Measurements from ENCODE around the gene CIAO2B. TPM values are rescaled to one million over a fixed set of nuclear protein-coding genes. Genes with fewer than 3 reads are reported as not detected.

The CIAO2B gene
- total and polyA plus RNA-seq, 4 experiments from 2014 or later, result 72.7 to 150 (median 102) TPM

DNA sequence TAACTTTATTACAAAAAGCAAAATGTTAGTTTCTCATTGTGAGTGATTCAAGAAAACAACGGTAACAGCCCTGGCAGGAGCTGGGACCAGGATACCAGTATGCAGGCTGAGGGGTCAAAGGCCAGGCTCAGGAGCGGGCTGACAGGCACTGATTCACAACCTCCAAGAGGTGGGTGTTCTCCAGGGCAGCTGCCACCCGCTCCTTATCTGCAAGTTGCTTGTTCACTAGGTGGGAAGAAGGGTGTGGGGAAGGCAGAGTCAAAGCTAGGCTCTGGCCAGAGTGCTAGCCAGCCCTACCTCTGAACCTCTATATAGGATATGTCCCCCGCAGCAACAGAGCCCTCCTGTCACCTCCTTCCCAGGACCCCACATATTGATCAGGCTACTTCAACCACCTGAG lies 2.1 kb downstream of the CIAO2B start:
- H3K4me1 Mint-ChIP-seq, result peaks cover 25 to 57% (median 42%) of the 10 kb centered on the region in 4 donors
- H3K27ac Mint-ChIP-seq, result peak overlapping the region; percentile 26 to 99 (median 97)

DNA sequence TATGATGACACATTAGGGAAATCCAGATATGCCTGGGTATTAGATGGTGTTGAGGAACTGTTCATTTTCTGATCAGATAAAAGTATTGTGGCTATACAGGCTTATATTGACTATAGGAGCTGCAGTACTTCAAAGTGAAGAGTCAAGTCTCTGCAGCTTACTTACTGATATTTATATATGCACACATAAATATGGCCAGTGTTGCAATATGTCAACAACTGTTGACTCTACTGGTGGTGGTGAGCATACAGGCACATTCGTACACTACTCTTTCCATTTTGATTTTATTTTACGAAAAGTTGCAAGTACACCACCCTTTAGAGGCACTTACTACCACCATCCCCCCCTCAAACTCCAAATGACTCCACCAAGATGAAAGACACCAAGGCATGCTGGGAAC lies 2.5 kb downstream of the CIAO2B start:
- peaks cover 3 to 42% of the 10 kb centered on the region in 2 donors for H3K36me3 Mint-ChIP-seq
- CTCF ChIA-PET (ENCODE audit: partially characterized antibody), result no interaction called here
- no peaks in the 10 kb centered on the region for H3K27me3 Mint-ChIP-seq
- Histone ChIP-seq H3K9me3 (ENCODE audit: control insufficient read depth in 1 of 2, low read length in 2 of 2) (no peaks in the 10 kb centered on the region), H3K4me1 (ENCODE audit: insufficient read depth, low read length) (peaks cover 37% of the 10 kb centered on the region), H3K4me3 (ENCODE audit: low read length in 2 of 2) (no peak overlapping the region), H3K27ac (ENCODE audit: low read depth, low read length) (no peak overlapping the region), H3K27me3 (ENCODE audit: insufficient read depth, low read length) (no peaks in the 10 kb centered on the region), H3K36me3 (ENCODE audit: insufficient read depth, low read length) (no peaks in the 10 kb centered on the region)
- H3K27ac Mint-ChIP-seq, result peak overlapping the region in 2 of 7 donors; percentile 22 to 99
- no peaks in the 10 kb centered on the region for H3K9me3 Mint-ChIP-seq
- intact Hi-C loops (cut with micrococcal nuclease), result no loop called here
- DNase-seq, result no peak
- H3K4me1 Mint-ChIP-seq, result peaks cover 25 to 53% (median 40%) of the 10 kb centered on the region in 4 donors
- peak overlapping the region in 4 of 8 donors; percentile 13 to 93 (median 64) for H3K4me3 Mint-ChIP-seq
- POLR2A ChIA-PET (ENCODE audit: partially characterized antibody), result no interaction called here

More for the DNA sequence above, 2.1 kb downstream of the CIAO2B start:
- Histone ChIP-seq H3K27me3 (ENCODE audit: insufficient read depth, low read length) (no peaks in the 10 kb centered on the region), H3K4me3 (ENCODE audit: low read length in 2 of 2) (no peak overlapping the region), H3K4me1 (ENCODE audit: insufficient read depth, low read length) (peaks cover 41% of the 10 kb centered on the region), H3K9me3 (ENCODE audit: control insufficient read depth in 1 of 2, low read length in 2 of 2) (no peaks in the 10 kb centered on the region), H3K27ac (ENCODE audit: low read depth, low read length) (no peak overlapping the region), H3K36me3 (ENCODE audit: insufficient read depth, low read length) (no peaks in the 10 kb centered on the region)
- intact Hi-C loops (cut with micrococcal nuclease), result no loop called here
- peaks cover 3 to 45% of the 10 kb centered on the region in 2 donors for H3K36me3 Mint-ChIP-seq
- no peaks in the 10 kb centered on the region for H3K27me3 Mint-ChIP-seq
- no peak for DNase-seq
- POLR2A ChIA-PET (ENCODE audit: partially characterized antibody), result no interaction called here
- H3K9me3 Mint-ChIP-seq, result no peaks in the 10 kb centered on the region
- CTCF ChIA-PET (ENCODE audit: partially characterized antibody), result no interaction called here
- peak overlapping the region in 7 of 8 donors; percentile 38 to 100 (median 99) for H3K4me3 Mint-ChIP-seq

DNA sequence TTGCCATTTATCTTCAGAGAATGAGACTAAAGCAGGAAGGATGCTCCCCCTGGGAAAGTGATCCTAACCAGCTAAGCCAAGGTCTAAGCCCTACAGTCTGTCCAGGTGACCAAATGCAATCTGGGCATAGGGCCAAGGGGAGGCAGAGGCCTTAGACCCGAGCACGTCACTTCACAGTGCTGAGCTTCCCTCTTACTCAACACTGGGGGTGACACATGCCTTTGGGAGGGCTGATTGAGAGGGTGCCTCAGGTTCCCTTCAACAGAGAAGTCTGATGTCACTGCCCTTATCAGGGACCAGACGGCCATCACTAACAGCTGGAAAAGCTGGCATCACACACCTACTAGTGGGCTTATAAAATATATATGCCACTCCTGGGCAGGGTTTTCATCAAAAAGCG lies 4.0 kb downstream of the CIAO2B start:
- H3K27me3 Mint-ChIP-seq, result peaks cover 4 to 5% of the 10 kb centered on the region in 2 donors
- H3K27me3 ChIP-seq (ENCODE audit: insufficient read depth, low read length), result peaks cover 11% of the 10 kb centered on the region
- H3K9me3 Mint-ChIP-seq, result no peaks in the 10 kb centered on the region
- peaks cover 18 to 45% (median 32%) of the 10 kb centered on the region in 4 donors for H3K4me1 Mint-ChIP-seq
- CTCF ChIA-PET (ENCODE audit: partially characterized antibody), result no interaction called here
- H3K27ac Mint-ChIP-seq, result peak overlapping the region in 3 of 7 donors; percentile 35 to 62 (median 51)
- intact Hi-C loops (cut with micrococcal nuclease), result no loop called here
- peak overlapping the region in 1 of 8 donors; percentile 13 for H3K4me3 Mint-ChIP-seq
- H3K27ac ChIP-seq (ENCODE audit: low read depth, low read length), result no peak overlapping the region
- H3K9me3 ChIP-seq (ENCODE audit: control insufficient read depth in 1 of 2, low read length in 2 of 2), result no peaks in the 10 kb centered on the region
- peak in 1 of 5 donors; percentile 30 for DNase-seq
- H3K36me3 ChIP-seq (ENCODE audit: insufficient read depth, low read length), result no peaks in the 10 kb centered on the region
- POLR2A ChIA-PET (ENCODE audit: partially characterized antibody), result interaction anchor here (0.7 kb wide), 1 partner anchor 235 kb away, joined by 3 read pairs; the partner anchor contains the start of gene HSF4
- peaks cover 3 to 36% of the 10 kb centered on the region in 2 donors for H3K36me3 Mint-ChIP-seq
- H3K4me1 ChIP-seq (ENCODE audit: insufficient read depth, low read length), result peaks cover 28% of the 10 kb centered on the region
- H3K4me3 ChIP-seq (ENCODE audit: low read length in 2 of 2), result no peak overlapping the region

DNA sequence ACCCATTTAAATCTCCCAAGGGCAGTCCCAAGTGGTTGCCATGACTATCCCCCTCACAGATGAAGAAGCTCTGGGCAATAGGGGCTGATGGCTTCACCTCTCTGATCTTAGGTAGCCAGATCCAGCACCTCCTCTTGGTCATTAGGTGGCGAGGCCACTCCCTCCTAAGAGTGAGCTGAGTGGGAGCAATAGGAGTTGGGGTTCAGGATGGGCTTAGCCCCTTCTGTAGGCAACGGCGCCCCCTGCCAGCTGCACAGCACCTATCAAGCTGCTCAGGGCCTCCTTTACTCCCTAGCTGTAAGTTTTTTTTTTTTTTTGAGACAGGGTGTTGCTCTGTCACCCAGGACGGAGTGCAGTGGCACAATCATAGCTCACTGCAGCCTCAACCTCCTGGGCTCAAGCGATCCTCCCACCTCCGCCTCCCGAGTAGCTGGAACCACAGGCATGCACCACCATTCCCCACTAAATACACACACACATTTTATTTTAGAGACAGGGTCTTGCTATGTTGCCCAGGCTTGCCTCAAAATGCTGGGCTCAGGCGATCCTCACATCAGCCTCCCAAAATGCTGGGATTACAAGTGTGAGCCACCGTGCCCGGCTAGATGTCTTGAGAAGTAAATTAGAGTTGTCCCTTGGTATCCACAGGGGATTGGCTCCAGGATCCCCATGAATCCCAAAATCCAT lies 5.4 kb downstream of the CIAO2B start:
- CTCF ChIA-PET (ENCODE audit: partially characterized antibody), result interaction anchor here (0.8 to 1.7 kb wide), 6 partner anchors 14 to 98 kb away, joined by 3 to 7 read pairs (median 4); partner anchors contain the start of genes CES3 and NAE1
- DNase-seq, result peak in 1 of 5 donors; percentile 19
- Histone ChIP-seq H3K4me3 (ENCODE audit: low read length in 2 of 2) (no peak overlapping the region), H3K27ac (ENCODE audit: low read depth, low read length) (no peak overlapping the region), H3K36me3 (ENCODE audit: insufficient read depth, low read length) (no peaks in the 10 kb centered on the region), H3K9me3 (ENCODE audit: control insufficient read depth in 1 of 2, low read length in 2 of 2) (no peaks in the 10 kb centered on the region), H3K4me1 (ENCODE audit: insufficient read depth, low read length) (peaks cover 26% of the 10 kb centered on the region), H3K27me3 (ENCODE audit: insufficient read depth, low read length) (peaks cover 11% of the 10 kb centered on the region)
- Mint-ChIP-seq H3K36me3 (peaks cover 3 to 24% of the 10 kb centered on the region in 2 donors), H3K4me1 (peaks cover 17 to 32% (median 24%) of the 10 kb centered on the region in 4 donors), H3K27ac (peak overlapping the region in 1 of 7 donors; percentile 37), H3K9me3 (no peaks in the 10 kb centered on the region), H3K27me3 (peaks cover 9 to 11% of the 10 kb centered on the region in 2 donors), H3K4me3 (no peak overlapping the region)
- intact Hi-C loops (cut with micrococcal nuclease), result no loop called here
- POLR2A ChIA-PET (ENCODE audit: partially characterized antibody), result interaction anchor here (0.8 to 1.2 kb wide), 2 partner anchors 49 to 56 kb away, joined by 3 read pairs; partner anchors contain the start of gene PDP2

DNA sequence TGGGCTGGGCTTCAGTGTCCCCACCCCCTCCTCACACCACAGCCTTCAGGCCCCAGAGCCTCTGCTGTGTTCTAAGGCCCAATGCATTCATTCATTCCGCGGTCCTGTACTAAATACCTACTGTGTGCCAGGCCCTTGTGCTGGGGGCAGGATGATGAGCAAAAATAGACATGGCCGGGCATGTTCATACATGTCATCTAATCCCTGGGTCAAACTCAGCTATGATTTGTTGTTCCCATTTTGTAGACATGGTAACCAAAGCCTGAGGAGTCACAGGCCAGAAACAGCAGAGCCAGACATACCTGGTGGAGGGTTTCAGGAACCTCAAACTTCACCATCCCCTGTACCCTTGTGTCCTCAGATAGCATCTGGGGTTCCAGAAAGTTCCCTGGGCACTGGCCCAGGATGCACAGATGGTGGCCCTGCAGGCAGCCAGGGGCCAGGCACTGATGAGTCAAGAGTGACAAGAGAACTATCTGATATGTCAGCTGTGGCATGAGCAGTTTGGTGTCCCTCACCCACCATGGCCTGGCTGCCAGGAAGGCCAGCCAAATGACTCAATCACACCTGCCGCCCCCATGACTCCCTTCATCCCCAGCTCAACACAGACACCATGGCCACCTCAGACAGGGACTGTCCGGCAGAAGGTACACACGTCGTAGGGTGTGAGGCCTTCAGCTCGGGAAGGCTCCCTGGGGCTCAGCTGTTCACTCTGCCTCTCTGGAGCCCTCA lies 6.1 kb downstream of the CIAO2B start:
- no peak overlapping the region for H3K27ac ChIP-seq (ENCODE audit: low read depth, low read length)
- Mint-ChIP-seq H3K27me3 (peaks cover 16 to 18% of the 10 kb centered on the region in 2 donors), H3K4me3 (peak overlapping the region in 1 of 8 donors; percentile 54), H3K9me3 (no peaks in the 10 kb centered on the region), H3K27ac (peak overlapping the region in 1 of 7 donors; percentile 37), H3K36me3 (peaks cover 3 to 17% of the 10 kb centered on the region in 2 donors), H3K4me1 (peaks cover 10 to 24% (median 17%) of the 10 kb centered on the region in 4 donors)
- H3K4me3 ChIP-seq (ENCODE audit: low read length in 2 of 2), result no peak overlapping the region
- H3K27me3 ChIP-seq (ENCODE audit: insufficient read depth, low read length), result peaks cover 11% of the 10 kb centered on the region
- no peaks in the 10 kb centered on the region for H3K9me3 ChIP-seq (ENCODE audit: control insufficient read depth in 1 of 2, low read length in 2 of 2)
- intact Hi-C loops (cut with micrococcal nuclease), result no loop called here
- ChIA-PET POLR2A (ENCODE audit: partially characterized antibody) (interaction anchor here (1.2 kb wide), 1 partner anchor 48 kb away, joined by 3 read pairs; the partner anchor contains the start of gene PDP2), CTCF (ENCODE audit: partially characterized antibody) (interaction anchor here (1.2 to 1.7 kb wide), 6 partner anchors 13 to 98 kb away, joined by 3 to 7 read pairs (median 4); partner anchors contain the start of genes CES3 and NAE1)
- peaks cover 19% of the 10 kb centered on the region for H3K4me1 ChIP-seq (ENCODE audit: insufficient read depth, low read length)
- no peaks in the 10 kb centered on the region for H3K36me3 ChIP-seq (ENCODE audit: insufficient read depth, low read length)
- DNase-seq, result no peak

DNA sequence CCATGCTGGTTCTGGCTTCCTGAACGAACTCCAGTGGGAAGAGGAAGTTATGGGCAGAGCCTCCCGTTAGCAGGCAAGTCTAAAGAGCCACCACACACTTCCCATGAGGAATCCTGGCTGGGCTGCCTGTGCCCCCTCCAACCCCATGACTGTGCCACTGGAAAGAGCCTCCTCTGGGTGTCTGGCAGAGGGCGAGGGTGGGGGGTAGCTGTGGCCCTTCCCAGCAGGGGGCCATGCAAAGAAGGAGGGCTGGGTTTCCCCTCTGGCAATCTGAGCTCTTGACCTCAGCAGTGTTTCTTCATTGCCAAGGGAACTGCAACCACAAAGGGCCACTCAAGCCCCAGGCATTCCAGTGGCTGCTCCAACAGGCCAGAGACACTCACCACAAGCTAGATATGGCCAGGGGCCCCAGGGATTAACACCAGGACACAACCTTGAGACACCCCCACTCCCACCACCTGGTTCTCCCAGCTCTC lies 7.2 kb downstream of the CIAO2B start:
- no peaks in the 10 kb centered on the region for H3K9me3 Mint-ChIP-seq
- peaks cover 11% of the 10 kb centered on the region for H3K27me3 ChIP-seq (ENCODE audit: insufficient read depth, low read length)
- no peak overlapping the region for H3K4me3 ChIP-seq (ENCODE audit: low read length in 2 of 2)
- H3K36me3 ChIP-seq (ENCODE audit: insufficient read depth, low read length), result no peaks in the 10 kb centered on the region
- H3K36me3 Mint-ChIP-seq, result peaks cover 0 to 9% of the 10 kb centered on the region in 2 donors
- DNase-seq, result peak in 1 of 5 donors; percentile 3
- H3K4me1 Mint-ChIP-seq, result peaks cover 3 to 13% (median 8%) of the 10 kb centered on the region in 4 donors
- peak overlapping the region in 1 of 7 donors; percentile 30 for H3K27ac Mint-ChIP-seq
- H3K27ac ChIP-seq (ENCODE audit: low read depth, low read length), result no peak overlapping the region
- peaks cover 18 to 21% of the 10 kb centered on the region in 2 donors for H3K27me3 Mint-ChIP-seq
- ChIA-PET POLR2A (ENCODE audit: partially characterized antibody) (no interaction called here), CTCF (ENCODE audit: partially characterized antibody) (interaction anchor here (1.2 to 1.7 kb wide), 2 partner anchors 31 to 35 kb away, joined by 3 to 4 read pairs; partner anchors contain the start of gene CES3)
- intact Hi-C loops (cut with micrococcal nuclease), result no loop called here
- no peaks in the 10 kb centered on the region for H3K9me3 ChIP-seq (ENCODE audit: control insufficient read depth in 1 of 2, low read length in 2 of 2)
- H3K4me1 ChIP-seq (ENCODE audit: insufficient read depth, low read length), result peaks cover 8% of the 10 kb centered on the region
- no peak overlapping the region for H3K4me3 Mint-ChIP-seq
